Measurements from ENCODE around the gene DLEC1.

- TF ChIP-seq CTCF (IDR thresholded peaks at IDR 0.05; ENCODE audit: insufficient read depth, low read depth, low read length): no peak
- no peak for TF ChIP-seq EZH2 (IDR thresholded peaks at IDR 0.05; ENCODE audit: insufficient read depth, low read length)
These were observed 100.6 kb downstream of the DLEC1 start for GRCh38 chr3:38139652-38140051.
